ENCODE results near the gene PPP1CA.

PPP1CA gene

DNA sequence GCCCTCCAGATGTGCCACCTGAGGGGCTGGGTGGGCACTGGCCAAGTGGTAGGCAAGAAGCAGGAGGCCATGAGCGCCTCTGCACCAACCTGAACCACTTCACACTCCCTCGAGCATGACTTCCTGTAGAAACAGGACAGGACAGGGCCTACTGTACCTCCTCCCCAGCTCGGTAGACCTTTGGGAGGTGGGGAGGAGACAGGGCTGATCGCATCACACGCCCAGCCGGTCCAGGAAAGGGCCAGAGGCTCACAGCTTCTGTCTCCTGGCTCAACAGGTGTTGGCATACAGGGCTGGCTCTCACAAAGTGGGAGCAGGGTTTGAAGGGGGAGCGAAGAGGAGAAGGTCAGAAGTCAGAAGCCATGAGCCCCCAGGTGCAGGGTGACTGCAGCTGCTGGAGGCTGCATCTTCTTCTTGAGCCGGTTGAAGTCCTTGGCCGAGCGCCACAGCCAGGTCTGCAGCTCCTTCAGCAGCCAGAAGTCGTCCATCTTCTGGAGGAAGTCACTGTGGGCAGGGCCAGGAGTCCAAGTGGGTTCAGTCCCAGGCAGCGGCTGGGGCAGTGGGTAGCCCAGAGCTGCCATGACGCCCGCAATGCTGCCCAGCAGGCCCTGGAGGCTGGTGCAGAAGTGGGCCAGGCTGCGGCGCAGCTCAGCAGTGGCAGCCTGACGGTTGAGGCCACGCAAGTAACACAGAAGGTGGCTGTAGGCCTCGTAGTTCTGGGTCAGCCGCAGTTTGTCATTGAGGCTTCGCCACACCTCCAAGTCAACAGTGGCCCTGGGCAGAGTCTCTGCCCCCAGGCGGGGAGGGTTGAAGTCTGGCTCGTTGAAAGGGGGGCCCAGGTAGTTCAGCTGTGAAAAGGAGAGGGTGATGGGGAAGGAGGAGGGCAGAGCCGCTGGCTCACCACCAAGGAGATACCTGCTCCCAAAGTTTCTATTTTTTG is 36.6 kb downstream of the PPP1CA start:
- Histone ChIP-seq H3K4me3 (replicated peaks; ENCODE audit: insufficient read depth, low read length) (no peak overlapping the region), H3K27me3 (ENCODE audit: insufficient read depth, poor library complexity, severe bottlenecking) (no peaks in the 10 kb centered on the region), H3K27ac (replicated peaks) (no peak overlapping the region)
- no peak for DNase-seq (ENCODE audit: low read depth in 1 of 2, low spot score in 1 of 2)
- no peak for TF ChIP-seq REST (IDR thresholded peaks at IDR 0.05; ENCODE audit: insufficient replicate concordance, low read depth)
- TF ChIP-seq SPI1 (IDR thresholded peaks at IDR 0.05; ENCODE audit: borderline replicate concordance, low read depth): no peak
- TF ChIP-seq CTCF (IDR thresholded peaks at IDR 0.05; ENCODE audit: insufficient read depth, low read length): no peak

DNA sequence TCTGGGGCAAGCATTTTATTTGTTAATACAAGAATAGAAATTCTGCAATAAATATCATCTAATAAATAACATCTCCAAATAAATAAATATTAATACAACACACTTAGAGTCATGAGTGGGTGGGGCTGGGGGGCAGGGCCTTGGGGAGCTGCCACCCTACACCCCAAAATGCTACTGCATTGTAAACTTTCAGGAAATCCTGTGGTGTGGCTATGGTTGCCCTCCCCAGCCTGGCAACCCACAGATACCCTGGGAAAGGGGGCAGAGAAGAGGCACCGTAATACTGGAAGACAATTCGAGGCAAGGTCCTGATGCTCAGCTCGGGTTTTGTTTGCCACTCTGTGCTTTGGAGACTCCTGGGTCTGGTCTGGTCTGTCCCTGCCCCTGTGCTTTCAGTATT is 37.5 kb downstream of the PPP1CA start:
- Histone ChIP-seq H3K4me3 (replicated peaks; ENCODE audit: insufficient read depth, low read length) (no peak overlapping the region), H3K27ac (replicated peaks) (no peak overlapping the region), H3K27me3 (ENCODE audit: insufficient read depth, poor library complexity, severe bottlenecking) (no peaks in the 10 kb centered on the region)
- no peak for DNase-seq (ENCODE audit: low read depth in 1 of 2, low spot score in 1 of 2)
- no peak for TF ChIP-seq REST (IDR thresholded peaks at IDR 0.05; ENCODE audit: insufficient replicate concordance, low read depth)
- no peak for TF ChIP-seq GABPA (IDR thresholded peaks at IDR 0.05; ENCODE audit: low read depth)
- no peak for TF ChIP-seq CTCF (IDR thresholded peaks at IDR 0.05; ENCODE audit: insufficient read depth, low read length)
- TF ChIP-seq SPI1 (IDR thresholded peaks at IDR 0.05; ENCODE audit: borderline replicate concordance, low read depth): no peak
- no peak for TF ChIP-seq POLR2AphosphoS5 (IDR thresholded peaks at IDR 0.05; ENCODE audit: low read depth)

- Histone ChIP-seq H3K27ac (replicated peaks) (peak overlapping the region; percentile 84), H3K4me3 (replicated peaks; ENCODE audit: insufficient read depth, low read length) (no peak overlapping the region), H3K27me3 (ENCODE audit: insufficient read depth, poor library complexity, severe bottlenecking) (no peaks in the 10 kb centered on the region)
- TF ChIP-seq CTCF (IDR thresholded peaks at IDR 0.05; ENCODE audit: insufficient read depth, low read length) (no peak), SPI1 (IDR thresholded peaks at IDR 0.05; ENCODE audit: borderline replicate concordance, low read depth) (no peak), REST (IDR thresholded peaks at IDR 0.05; ENCODE audit: insufficient replicate concordance, low read depth) (no peak), POLR2AphosphoS5 (IDR thresholded peaks at IDR 0.05; ENCODE audit: low read depth) (no peak), GABPA (IDR thresholded peaks at IDR 0.05; ENCODE audit: low read depth) (no peak)
- DNase-seq (ENCODE audit: low read depth in 1 of 2, low spot score in 1 of 2): no peak
Measured at GRCh38 chr11:67357831-67358670, 43.6 kb downstream of the PPP1CA start.
